MM.1S (cell line): ENCODE measurements around the gene CLTA.

ENCODE experiments used
- DNase-seq: peaks from one replicate; pipeline ENCODE4 v3.0.0-alpha.2; 2015
- H2AFZ ChIP-seq: fragments of 300-600 bp; sonication (generic); 2 replicates; pipeline ENCODE4 v1.6.0; 2016; ENCODE audit warnings: antibody characterized with exemption, low read length
- H3F3A ChIP-seq: fragments of 300-600 bp; sonication (generic); 2 replicates; pipeline ENCODE4 v1.6.1; 2016; ENCODE audit warnings: mild to moderate bottlenecking, antibody characterized with exemption, low read length, moderate library complexity, mixed read lengths; ENCODE audit not compliant: insufficient read depth
- H3K27ac ChIP-seq: fragments of 300-600 bp; sonication (generic); 2 replicates; pipeline ENCODE4 v1.5.1; 2016; ENCODE audit warnings: mild to moderate bottlenecking, low read length
- H3K27me3 ChIP-seq: fragments of 300-600 bp; sonication (generic); replicated peaks from 2 replicates; pipeline ENCODE4 v1.6.0; 2016; ENCODE audit warnings: low read length; ENCODE audit not compliant: insufficient read depth
- H3K36me3 ChIP-seq: fragments of 300-600 bp; sonication (generic); replicated peaks from 2 replicates; pipeline ENCODE4 v1.6.1; 2016; ENCODE audit warnings: mild to moderate bottlenecking, low read length, mixed read lengths; ENCODE audit not compliant: insufficient read depth
- H3K4me1 ChIP-seq: fragments of 300-600 bp; sonication (generic); 2 replicates; pipeline ENCODE4 v1.6.1; 2016; ENCODE audit warnings: low read length, mixed read lengths
- H3K4me2 ChIP-seq: fragments of 300-600 bp; sonication (generic); 2 replicates; pipeline ENCODE4 v1.6.0; 2016; ENCODE audit warnings: low read depth, low read length
- H3K4me3 ChIP-seq: fragments of 300-600 bp; sonication (generic); 2 replicates; pipeline ENCODE4 v1.5.1; 2016; ENCODE audit warnings: low read length, mixed read lengths
- H3K79me2 ChIP-seq: fragments of 300-600 bp; sonication (generic); 2 replicates; pipeline ENCODE4 v1.6.1; 2016; ENCODE audit warnings: mixed run types, low read length, mixed read lengths
- H3K9ac ChIP-seq: fragments of 300-600 bp; sonication (generic); 2 replicates; pipeline ENCODE4 v1.6.1; 2016; ENCODE audit warnings: low read length, mixed read lengths
- H3K9me2 ChIP-seq: fragments of 300-600 bp; sonication (generic); replicated peaks from 2 replicates; pipeline ENCODE4 v1.6.1; 2016; ENCODE audit warnings: mild to moderate bottlenecking, low read length, mixed read lengths; ENCODE audit not compliant: insufficient read depth
- H3K9me3 ChIP-seq: fragments of 300-600 bp; sonication (generic); replicated peaks from 2 replicates; pipeline ENCODE4 v1.6.1; 2016; ENCODE audit warnings: mild to moderate bottlenecking, low read length, mixed read lengths; ENCODE audit not compliant: insufficient read depth
- H4K20me1 ChIP-seq: fragments of 300-600 bp; sonication (generic); 2 replicates; pipeline ENCODE4 v1.6.1; 2016; ENCODE audit warnings: mild to moderate bottlenecking, low read length, moderate library complexity, mixed read lengths; ENCODE audit not compliant: insufficient read depth
- CTCF ChIP-seq: fragments of 300-600 bp; sonication (generic); IDR thresholded peaks from 2 replicates; pipeline ENCODE4 v1.5.1; 2016; ENCODE audit warnings: antibody characterized with exemption, low read length, mixed read lengths
- EZH2 ChIP-seq: fragments of 300-600 bp; sonication (generic); optimal IDR thresholded peaks from 2 replicates; pipeline ENCODE3; 2017; ENCODE audit warnings: low read depth, mild to moderate bottlenecking, antibody characterized with exemption, low read length, mixed read lengths
- EZH2phosphoT487 ChIP-seq: fragments of 300-600 bp; sonication (generic); IDR thresholded peaks from 2 replicates; pipeline ENCODE4 v1.6.1; 2018; ENCODE audit warnings: antibody characterized with exemption, low read length

CLTA gene

GRCh38 chr9:36162211-36162738 is 28.4 kb upstream of the CLTA start:
- 0 out of 2 replicates have a peak, but pooled peaks cover 3% of the 10 kb centered on the region for H3F3A ChIP-seq
- H3K79me2 ChIP-seq, result no peaks in the 10 kb centered on the region
- H3K27ac ChIP-seq, result no peak overlapping the region
- no peak for DNase-seq
- no peak overlapping the region for H3K9ac ChIP-seq
- H3K4me2 ChIP-seq, result no peak overlapping the region
- H3K27me3 ChIP-seq, result no peaks in the 10 kb centered on the region
- H4K20me1 ChIP-seq, result no peaks in the 10 kb centered on the region
- no peak overlapping the region for H3K4me3 ChIP-seq
- no peaks in the 10 kb centered on the region for H3K9me3 ChIP-seq
- no peaks in the 10 kb centered on the region for H3K36me3 ChIP-seq
- no peak overlapping the region for H2AFZ ChIP-seq
- no peaks in the 10 kb centered on the region for H3K4me1 ChIP-seq
- no peak for TF ChIP-seq CTCF
- TF ChIP-seq EZH2phosphoT487, result no peak
- TF ChIP-seq EZH2, result no peak
- no peaks in the 10 kb centered on the region for H3K9me2 ChIP-seq

DNA sequence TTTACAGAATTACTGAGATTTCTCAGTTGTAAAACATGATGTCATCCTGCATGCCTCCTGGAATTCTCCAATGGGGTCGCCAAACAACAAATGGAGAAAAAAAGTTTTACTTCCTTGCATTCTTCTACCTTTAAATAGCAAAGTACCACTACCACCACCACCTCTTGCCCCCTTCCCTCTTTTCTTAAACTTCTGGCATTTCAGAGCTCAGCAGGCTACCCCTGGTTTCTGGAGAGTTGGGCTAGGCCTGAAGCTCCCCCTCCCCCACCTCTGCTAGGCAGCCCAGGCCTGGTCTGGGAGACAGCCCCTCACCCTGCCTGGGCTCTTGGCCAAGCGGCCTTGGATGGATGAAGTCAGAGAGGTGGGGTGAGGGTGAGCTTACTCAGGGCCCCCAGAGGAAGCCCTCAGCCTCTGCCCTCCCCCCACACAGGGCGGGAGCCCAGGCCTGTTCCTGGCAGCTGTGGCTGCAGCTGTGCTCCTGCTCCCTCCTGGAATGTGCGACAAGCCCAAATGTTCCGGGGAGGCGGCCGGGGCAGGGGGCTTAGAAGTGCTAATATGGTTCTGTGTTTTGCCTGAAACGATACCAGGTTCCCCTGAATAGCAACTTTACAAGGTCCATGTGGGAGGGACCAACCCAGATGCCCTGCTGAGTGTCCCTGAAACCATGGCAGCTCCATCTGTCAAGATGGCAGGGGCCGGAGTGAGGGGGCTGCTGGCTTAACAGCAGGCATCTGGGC is 27.5 kb upstream of the CLTA start:
- Histone ChIP-seq H3K9me3 (no peaks in the 10 kb centered on the region), H3K27me3 (no peaks in the 10 kb centered on the region), H3K4me1 (no peaks in the 10 kb centered on the region), H3K4me3 (no peak overlapping the region), H4K20me1 (no peaks in the 10 kb centered on the region), H2AFZ (no peak overlapping the region), H3F3A (0 out of 2 replicates have a peak, but pooled peaks cover 3% of the 10 kb centered on the region), H3K36me3 (no peaks in the 10 kb centered on the region), H3K79me2 (no peaks in the 10 kb centered on the region), H3K9ac (no peak overlapping the region), H3K9me2 (no peaks in the 10 kb centered on the region), H3K27ac (no peak overlapping the region), H3K4me2 (no peak overlapping the region)
- TF ChIP-seq EZH2phosphoT487 (no peak), EZH2 (no peak), CTCF (no peak)
- no peak for DNase-seq

DNA sequence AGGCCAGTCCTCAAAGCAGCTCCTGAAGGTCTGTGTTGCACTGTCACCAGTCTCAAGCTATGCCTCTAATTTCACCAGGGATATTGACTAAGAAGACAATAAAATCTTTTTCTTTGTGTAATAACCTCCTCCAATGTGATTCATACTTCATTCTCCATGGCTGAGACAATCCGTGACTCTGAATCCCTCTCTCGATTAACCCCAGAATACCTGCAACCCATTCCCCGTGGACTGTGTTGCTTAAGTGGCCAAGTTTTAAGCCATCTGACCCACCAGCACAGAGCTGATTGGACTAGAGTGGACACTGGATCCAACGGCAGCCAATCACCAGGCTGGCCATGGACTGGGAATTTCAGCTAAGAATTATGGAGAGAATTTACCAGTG is 26.9 kb upstream of the CLTA start:
- H3K9me3 ChIP-seq, result no peaks in the 10 kb centered on the region
- DNase-seq, result no peak
- H2AFZ ChIP-seq, result no peak overlapping the region
- TF ChIP-seq EZH2, result no peak
- TF ChIP-seq EZH2phosphoT487, result no peak
- no peak for TF ChIP-seq CTCF
- 0 out of 2 replicates have a peak, but pooled peaks cover 3% of the 10 kb centered on the region for H3F3A ChIP-seq
- no peaks in the 10 kb centered on the region for H3K79me2 ChIP-seq
- no peak overlapping the region for H3K4me2 ChIP-seq
- H3K27ac ChIP-seq, result no peak overlapping the region
- no peaks in the 10 kb centered on the region for H3K4me1 ChIP-seq
- H3K27me3 ChIP-seq, result no peaks in the 10 kb centered on the region
- no peak overlapping the region for H3K9ac ChIP-seq
- H3K36me3 ChIP-seq, result no peaks in the 10 kb centered on the region
- H3K9me2 ChIP-seq, result no peaks in the 10 kb centered on the region
- H4K20me1 ChIP-seq, result no peaks in the 10 kb centered on the region
- H3K4me3 ChIP-seq, result no peak overlapping the region
